Glutamatergic neuron (in vitro differentiated cells): ENCODE measurements around the gene EXOC4. TPM values are rescaled to one million over a fixed set of nuclear protein-coding genes. Genes with fewer than 3 reads are reported as not detected.

Experiments
- DNase-seq: peaks from one replicate; pipeline ENCODE4 v3.0.0; 2022
- H3K27ac Mint-ChIP-seq: one replicate; pipeline ENCODE4 v1.8.0; 2020; ENCODE audit warnings: mild to moderate bottlenecking, mixed read lengths, inconsistent platforms; ENCODE audit not compliant: unreplicated experiment
- H3K27me3 Mint-ChIP-seq: one replicate; pipeline ENCODE4 v1.8.0; 2020; ENCODE audit warnings: mild to moderate bottlenecking, moderate library complexity, mixed read lengths, inconsistent platforms; ENCODE audit not compliant: unreplicated experiment
- H3K36me3 Mint-ChIP-seq: one replicate; pipeline ENCODE4 v1.8.0; 2020; ENCODE audit warnings: mild to moderate bottlenecking, mixed read lengths, inconsistent platforms; ENCODE audit not compliant: unreplicated experiment
- H3K4me1 Mint-ChIP-seq: one replicate; pipeline ENCODE4 v1.8.0; 2020; ENCODE audit warnings: mild to moderate bottlenecking, low read depth, mixed read lengths, inconsistent platforms; ENCODE audit not compliant: unreplicated experiment
- H3K4me3 Mint-ChIP-seq: one replicate; pipeline ENCODE4 v1.8.0; 2020; ENCODE audit warnings: mild to moderate bottlenecking, mixed read lengths, inconsistent platforms; ENCODE audit not compliant: unreplicated experiment
- H3K9me3 Mint-ChIP-seq: one replicate; pipeline ENCODE4 v1.8.0; 2020; ENCODE audit warnings: mild to moderate bottlenecking, moderate library complexity, mixed read lengths, inconsistent platforms; ENCODE audit not compliant: unreplicated experiment
- CTCF ChIP-seq: fragments of 200-600 bp; sonication (generic); IDR thresholded peaks from one replicate; pipeline ENCODE4 v1.5.0; 2021; ENCODE audit not compliant: partially characterized antibody, unreplicated experiment
- total RNA-seq: library from RNA; stranded (reverse); fragmentation: NEBNext Ultra II Directional; extraction: Animal tissue kit (Norgen Biotek cat#: 25700); gene quantifications from one replicate; pipeline ENCODE4 v1.2.1, GENCODE V29; 2021; ENCODE audit not compliant: unreplicated experiment

The EXOC4 gene
- total RNA-seq, 1 donor from 2014 or later = 73.8 TPM

- peaks cover 4% of the 10 kb centered on the region for H3K4me1 Mint-ChIP-seq
- H3K27me3 Mint-ChIP-seq = peaks cover 4% of the 10 kb centered on the region
- H3K9me3 Mint-ChIP-seq = no peaks in the 10 kb centered on the region
- no peak overlapping the region for H3K4me3 Mint-ChIP-seq
- H3K36me3 Mint-ChIP-seq = no peaks in the 10 kb centered on the region
- H3K27ac Mint-ChIP-seq = no peak overlapping the region
- DNase-seq = no peak
- TF ChIP-seq CTCF = no peak
Observed at GRCh38 chr7:133883591-133883990, 630.7 kb downstream of the EXOC4 start.

GRCh38 chr7:133885213-133885612 is 632.3 kb downstream of the EXOC4 start:
- no peak for DNase-seq
- TF ChIP-seq CTCF = no peak
- H3K36me3 Mint-ChIP-seq = no peaks in the 10 kb centered on the region
- H3K4me1 Mint-ChIP-seq = no peaks in the 10 kb centered on the region
- H3K27me3 Mint-ChIP-seq = peaks cover 2% of the 10 kb centered on the region
- no peak overlapping the region for H3K4me3 Mint-ChIP-seq
- H3K27ac Mint-ChIP-seq = no peak overlapping the region
- H3K9me3 Mint-ChIP-seq = peaks cover 2% of the 10 kb centered on the region

GRCh38 chr7:133886086-133886485 is 633.2 kb downstream of the EXOC4 start:
- TF ChIP-seq CTCF = no peak
- DNase-seq = no peak
- Mint-ChIP-seq H3K27me3 (peaks cover 2% of the 10 kb centered on the region), H3K4me1 (no peaks in the 10 kb centered on the region), H3K4me3 (no peak overlapping the region), H3K27ac (no peak overlapping the region), H3K36me3 (no peaks in the 10 kb centered on the region), H3K9me3 (peaks cover 2% of the 10 kb centered on the region)

DNA sequence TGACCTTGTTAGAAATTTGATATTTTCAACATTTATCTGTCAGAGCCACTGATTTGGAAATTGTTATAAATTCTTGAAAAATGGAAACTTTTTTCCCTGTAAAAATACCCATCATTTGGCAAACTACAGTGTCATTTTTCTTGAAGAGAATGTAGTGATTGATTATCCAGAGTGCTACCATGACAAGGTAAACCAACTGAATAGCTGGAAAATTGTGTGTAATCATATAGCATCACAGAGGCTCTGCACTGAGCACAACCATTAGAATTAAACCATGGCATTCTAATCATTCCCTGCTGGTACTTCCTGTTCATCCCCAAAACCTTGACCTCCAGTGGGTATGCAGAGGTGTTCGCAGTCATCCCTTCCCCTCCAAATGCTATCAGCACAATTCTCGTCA is 633.9 kb downstream of the EXOC4 start:
- H3K27ac Mint-ChIP-seq = no peak overlapping the region
- H3K36me3 Mint-ChIP-seq = no peaks in the 10 kb centered on the region
- H3K4me3 Mint-ChIP-seq = no peak overlapping the region
- H3K9me3 Mint-ChIP-seq = peaks cover 2% of the 10 kb centered on the region
- DNase-seq = no peak
- no peaks in the 10 kb centered on the region for H3K27me3 Mint-ChIP-seq
- H3K4me1 Mint-ChIP-seq = no peaks in the 10 kb centered on the region
- TF ChIP-seq CTCF = no peak

- Mint-ChIP-seq H3K4me3 (no peak overlapping the region), H3K27me3 (no peaks in the 10 kb centered on the region), H3K36me3 (no peaks in the 10 kb centered on the region), H3K9me3 (peaks cover 2% of the 10 kb centered on the region), H3K27ac (no peak overlapping the region), H3K4me1 (no peaks in the 10 kb centered on the region)
- TF ChIP-seq CTCF = no peak
- no peak for DNase-seq
Observed at GRCh38 chr7:133887459-133887858, 634.6 kb downstream of the EXOC4 start.
